ENCODE measurements around the gene DIO3.

DIO3 gene

DNA sequence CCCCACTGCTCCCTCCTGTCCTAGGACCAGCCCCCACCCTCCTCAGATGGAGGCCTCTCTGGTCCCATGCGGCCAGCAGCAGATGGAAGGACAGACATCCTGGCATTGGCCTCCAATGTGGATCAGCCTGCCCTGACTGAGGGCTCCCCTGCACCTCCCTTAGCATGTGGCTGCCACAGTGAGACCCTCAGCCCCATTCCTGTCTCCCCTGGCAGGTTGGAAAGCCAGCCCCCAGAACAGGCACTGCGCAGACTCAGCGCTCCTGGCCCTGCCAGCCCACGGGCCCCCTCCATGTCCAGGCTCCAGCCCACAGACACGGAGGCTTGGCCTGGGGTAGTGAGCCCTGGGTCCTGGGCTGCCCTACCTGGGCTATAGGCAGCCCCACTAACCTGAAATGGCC is 47.2 kb upstream of the DIO3 start:
- Histone ChIP-seq H3K27me3 (ENCODE audit: insufficient read depth, poor library complexity, severe bottlenecking) (no peaks in the 10 kb centered on the region), H3K27ac (replicated peaks) (no peak overlapping the region), H3K4me3 (replicated peaks; ENCODE audit: insufficient read depth, low read length) (no peak overlapping the region)
- no peak for DNase-seq (ENCODE audit: low read depth in 1 of 2, low spot score in 1 of 2)
- TF ChIP-seq SPI1 (IDR thresholded peaks at IDR 0.05; ENCODE audit: borderline replicate concordance, low read depth) (no peak), POLR2AphosphoS5 (IDR thresholded peaks at IDR 0.05; ENCODE audit: low read depth) (no peak), GABPA (IDR thresholded peaks at IDR 0.05; ENCODE audit: low read depth) (no peak)
- TF ChIP-seq, protein P1, sequence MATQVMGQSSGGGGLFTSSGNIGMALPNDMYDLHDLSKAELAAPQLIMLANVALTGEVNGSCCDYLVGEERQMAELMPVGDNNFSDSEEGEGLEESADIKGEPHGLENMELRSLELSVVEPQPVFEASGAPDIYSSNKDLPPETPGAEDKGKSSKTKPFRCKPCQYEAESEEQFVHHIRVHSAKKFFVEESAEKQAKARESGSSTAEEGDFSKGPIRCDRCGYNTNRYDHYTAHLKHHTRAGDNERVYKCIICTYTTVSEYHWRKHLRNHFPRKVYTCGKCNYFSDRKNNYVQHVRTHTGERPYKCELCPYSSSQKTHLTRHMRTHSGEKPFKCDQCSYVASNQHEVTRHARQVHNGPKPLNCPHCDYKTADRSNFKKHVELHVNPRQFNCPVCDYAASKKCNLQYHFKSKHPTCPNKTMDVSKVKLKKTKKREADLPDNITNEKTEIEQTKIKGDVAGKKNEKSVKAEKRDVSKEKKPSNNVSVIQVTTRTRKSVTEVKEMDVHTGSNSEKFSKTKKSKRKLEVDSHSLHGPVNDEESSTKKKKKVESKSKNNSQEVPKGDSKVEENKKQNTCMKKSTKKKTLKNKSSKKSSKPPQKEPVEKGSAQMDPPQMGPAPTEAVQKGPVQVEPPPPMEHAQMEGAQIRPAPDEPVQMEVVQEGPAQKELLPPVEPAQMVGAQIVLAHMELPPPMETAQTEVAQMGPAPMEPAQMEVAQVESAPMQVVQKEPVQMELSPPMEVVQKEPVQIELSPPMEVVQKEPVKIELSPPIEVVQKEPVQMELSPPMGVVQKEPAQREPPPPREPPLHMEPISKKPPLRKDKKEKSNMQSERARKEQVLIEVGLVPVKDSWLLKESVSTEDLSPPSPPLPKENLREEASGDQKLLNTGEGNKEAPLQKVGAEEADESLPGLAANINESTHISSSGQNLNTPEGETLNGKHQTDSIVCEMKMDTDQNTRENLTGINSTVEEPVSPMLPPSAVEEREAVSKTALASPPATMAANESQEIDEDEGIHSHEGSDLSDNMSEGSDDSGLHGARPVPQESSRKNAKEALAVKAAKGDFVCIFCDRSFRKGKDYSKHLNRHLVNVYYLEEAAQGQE (IDR thresholded peaks at IDR 0.05; ENCODE audit: insufficient replicate concordance, low read depth), result no peak
- TF ChIP-seq, protein P2, sequence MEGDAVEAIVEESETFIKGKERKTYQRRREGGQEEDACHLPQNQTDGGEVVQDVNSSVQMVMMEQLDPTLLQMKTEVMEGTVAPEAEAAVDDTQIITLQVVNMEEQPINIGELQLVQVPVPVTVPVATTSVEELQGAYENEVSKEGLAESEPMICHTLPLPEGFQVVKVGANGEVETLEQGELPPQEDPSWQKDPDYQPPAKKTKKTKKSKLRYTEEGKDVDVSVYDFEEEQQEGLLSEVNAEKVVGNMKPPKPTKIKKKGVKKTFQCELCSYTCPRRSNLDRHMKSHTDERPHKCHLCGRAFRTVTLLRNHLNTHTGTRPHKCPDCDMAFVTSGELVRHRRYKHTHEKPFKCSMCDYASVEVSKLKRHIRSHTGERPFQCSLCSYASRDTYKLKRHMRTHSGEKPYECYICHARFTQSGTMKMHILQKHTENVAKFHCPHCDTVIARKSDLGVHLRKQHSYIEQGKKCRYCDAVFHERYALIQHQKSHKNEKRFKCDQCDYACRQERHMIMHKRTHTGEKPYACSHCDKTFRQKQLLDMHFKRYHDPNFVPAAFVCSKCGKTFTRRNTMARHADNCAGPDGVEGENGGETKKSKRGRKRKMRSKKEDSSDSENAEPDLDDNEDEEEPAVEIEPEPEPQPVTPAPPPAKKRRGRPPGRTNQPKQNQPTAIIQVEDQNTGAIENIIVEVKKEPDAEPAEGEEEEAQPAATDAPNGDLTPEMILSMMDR (IDR thresholded peaks at IDR 0.05; ENCODE audit: insufficient read depth, low read length), result no peak

DNA sequence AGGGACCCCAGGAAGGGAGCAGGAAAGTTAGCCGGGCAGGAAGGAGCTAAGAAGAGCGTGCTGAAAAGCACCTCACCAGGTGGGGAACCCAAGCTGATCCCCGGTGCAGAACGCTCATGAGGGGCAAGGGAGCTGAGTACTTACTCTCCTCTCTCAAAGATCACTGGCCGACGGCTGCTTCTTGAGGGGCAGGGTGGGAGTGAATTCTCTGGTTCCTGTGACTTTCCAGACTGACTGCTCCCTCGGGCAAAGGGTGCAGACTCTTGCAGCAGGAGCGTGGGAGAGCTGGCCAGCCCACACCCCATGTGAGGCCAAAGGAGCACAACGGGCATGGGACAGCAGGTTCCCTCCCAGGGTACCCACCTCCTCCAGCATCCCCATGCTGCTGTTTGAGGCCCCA is 44.9 kb upstream of the DIO3 start:
- DNase-seq (ENCODE audit: low read depth in 1 of 2, low spot score in 1 of 2), result no peak
- Histone ChIP-seq H3K27me3 (ENCODE audit: insufficient read depth, poor library complexity, severe bottlenecking) (no peaks in the 10 kb centered on the region), H3K4me3 (replicated peaks; ENCODE audit: insufficient read depth, low read length) (no peak overlapping the region), H3K27ac (replicated peaks) (no peak overlapping the region)
- TF ChIP-seq, protein P2 (IDR thresholded peaks at IDR 0.05; ENCODE audit: insufficient read depth, low read length), result no peak
- TF ChIP-seq GABPA (IDR thresholded peaks at IDR 0.05; ENCODE audit: low read depth) (no peak), SPI1 (IDR thresholded peaks at IDR 0.05; ENCODE audit: borderline replicate concordance, low read depth) (no peak), POLR2AphosphoS5 (IDR thresholded peaks at IDR 0.05; ENCODE audit: low read depth) (no peak)
- TF ChIP-seq, protein P1 (IDR thresholded peaks at IDR 0.05; ENCODE audit: insufficient replicate concordance, low read depth), result no peak

DNA sequence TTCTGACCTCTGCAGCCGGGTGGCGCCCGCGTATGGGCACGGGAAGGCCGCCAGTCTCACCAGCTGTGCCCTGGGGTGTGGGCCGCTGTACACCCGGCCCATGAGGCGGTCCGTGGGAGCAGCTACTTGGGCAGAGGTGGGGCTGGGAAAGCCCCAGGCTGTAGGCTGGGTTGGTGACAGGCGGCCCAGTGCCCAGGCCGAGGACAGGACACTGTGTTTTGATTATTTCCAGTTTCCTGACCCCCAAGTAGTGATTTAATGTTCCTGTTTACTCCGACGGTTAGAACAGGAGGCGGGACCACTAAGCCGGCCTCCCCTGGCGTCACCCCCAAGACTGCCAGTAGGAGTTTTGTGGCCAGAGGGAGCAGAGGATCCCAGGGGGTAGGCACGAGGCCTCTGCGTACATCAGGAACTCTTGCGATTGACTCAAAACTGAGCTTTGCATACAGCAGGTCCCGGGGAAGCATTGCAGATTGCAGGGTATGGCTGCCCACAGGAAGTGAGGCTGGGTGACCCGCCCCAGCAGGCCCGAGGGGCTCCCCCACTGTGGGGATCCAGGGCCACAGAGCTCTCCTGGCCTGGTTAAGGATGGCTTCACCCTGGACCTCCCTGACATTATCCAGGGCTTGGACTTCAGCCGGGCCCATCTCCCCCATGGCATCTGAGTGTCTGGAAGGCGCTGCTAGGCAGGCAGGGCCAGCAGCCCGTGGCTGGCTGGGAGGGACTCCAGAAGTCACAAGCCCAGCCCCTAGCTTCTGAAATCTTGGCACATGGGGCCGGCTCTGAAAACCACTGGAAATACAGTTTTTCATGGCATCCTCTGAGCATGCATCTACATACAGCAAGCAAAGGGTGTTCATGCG is 42.5 kb upstream of the DIO3 start:
- TF ChIP-seq GABPA (IDR thresholded peaks at IDR 0.05; ENCODE audit: low read depth) (no peak), POLR2AphosphoS5 (IDR thresholded peaks at IDR 0.05; ENCODE audit: low read depth) (no peak)
- TF ChIP-seq, protein P1 (IDR thresholded peaks at IDR 0.05; ENCODE audit: insufficient replicate concordance, low read depth), result no peak
- H3K27ac ChIP-seq (replicated peaks), result no peak overlapping the region
- no peak for DNase-seq (ENCODE audit: low read depth in 1 of 2, low spot score in 1 of 2)

More for the DNA sequence above, 42.5 kb upstream of the DIO3 start:
- Histone ChIP-seq H3K27me3 (ENCODE audit: insufficient read depth, poor library complexity, severe bottlenecking) (no peaks in the 10 kb centered on the region), H3K4me3 (replicated peaks; ENCODE audit: insufficient read depth, low read length) (no peak overlapping the region)
